Measurements from ENCODE around the gene CORO1A. TPM values are rescaled to one million over a fixed set of nuclear protein-coding genes. Genes with fewer than 3 reads are reported as not detected.

CORO1A gene
- total RNA-seq, 1 experiment from 2014 or later = 11.1 TPM

GRCh38 chr16:30151091-30151490, 32.3 kb upstream of the CORO1A start:
- intact Hi-C loops (cut with micrococcal nuclease; ENCODE audit: unreplicated experiment) = no loop called here
- Mint-ChIP-seq H3K36me3 (ENCODE audit: insufficient read depth, unreplicated experiment) (no peaks in the 10 kb centered on the region), H3K9me3 (ENCODE audit: low read depth, unreplicated experiment) (peaks cover 3% of the 10 kb centered on the region), H3K27ac (ENCODE audit: unreplicated experiment) (no peak overlapping the region), H3K4me3 (ENCODE audit: low read depth, unreplicated experiment) (no peak overlapping the region), H3K27me3 (ENCODE audit: unreplicated experiment) (no peaks in the 10 kb centered on the region), H3K4me1 (ENCODE audit: low read depth, unreplicated experiment) (no peaks in the 10 kb centered on the region)
- BruUV-seq (replicated peaks) = no TSS peak
- CTCF ChIA-PET = interaction anchor here (0.6 kb wide), 1 partner anchor 1776 kb away, joined by 3 read pairs; no protein-coding TSS in a partner anchor
- no peak for DNase-seq
- TF ChIP-seq CTCF (IDR thresholded peaks at IDR 0.05; ENCODE audit: unreplicated experiment) = no peak

GRCh38 chr16:30152517-30152916, 30.9 kb upstream of the CORO1A start:
- no peak for DNase-seq
- Mint-ChIP-seq H3K27me3 (ENCODE audit: unreplicated experiment) (no peaks in the 10 kb centered on the region), H3K36me3 (ENCODE audit: insufficient read depth, unreplicated experiment) (no peaks in the 10 kb centered on the region), H3K27ac (ENCODE audit: unreplicated experiment) (no peak overlapping the region), H3K4me1 (ENCODE audit: low read depth, unreplicated experiment) (no peaks in the 10 kb centered on the region), H3K9me3 (ENCODE audit: low read depth, unreplicated experiment) (peaks cover 3% of the 10 kb centered on the region), H3K4me3 (ENCODE audit: low read depth, unreplicated experiment) (no peak overlapping the region)
- intact Hi-C loops (cut with micrococcal nuclease; ENCODE audit: unreplicated experiment) = no loop called here
- no TSS peak for BruUV-seq (replicated peaks)
- no peak for TF ChIP-seq CTCF (IDR thresholded peaks at IDR 0.05; ENCODE audit: unreplicated experiment)
- CTCF ChIA-PET = no interaction called here

GRCh38 chr16:30155188-30155587, 28.2 kb upstream of the CORO1A start:
- Mint-ChIP-seq H3K9me3 (ENCODE audit: low read depth, unreplicated experiment) (no peaks in the 10 kb centered on the region), H3K27me3 (ENCODE audit: unreplicated experiment) (no peaks in the 10 kb centered on the region), H3K36me3 (ENCODE audit: insufficient read depth, unreplicated experiment) (peaks cover 5% of the 10 kb centered on the region), H3K4me3 (ENCODE audit: low read depth, unreplicated experiment) (no peak overlapping the region), H3K4me1 (ENCODE audit: low read depth, unreplicated experiment) (no peaks in the 10 kb centered on the region), H3K27ac (ENCODE audit: unreplicated experiment) (no peak overlapping the region)
- intact Hi-C loops (cut with micrococcal nuclease; ENCODE audit: unreplicated experiment) = no loop called here
- BruUV-seq (replicated peaks) = no TSS peak
- no peak for DNase-seq
- TF ChIP-seq CTCF (IDR thresholded peaks at IDR 0.05; ENCODE audit: unreplicated experiment) = no peak
- CTCF ChIA-PET = interaction anchor here (0.7 kb wide), 1 partner anchor 115 kb away, joined by 3 read pairs; no protein-coding TSS in a partner anchor

- Mint-ChIP-seq H3K4me3 (ENCODE audit: low read depth, unreplicated experiment) (no peak overlapping the region), H3K9me3 (ENCODE audit: low read depth, unreplicated experiment) (no peaks in the 10 kb centered on the region), H3K36me3 (ENCODE audit: insufficient read depth, unreplicated experiment) (peaks cover 5% of the 10 kb centered on the region), H3K4me1 (ENCODE audit: low read depth, unreplicated experiment) (no peaks in the 10 kb centered on the region), H3K27ac (ENCODE audit: unreplicated experiment) (no peak overlapping the region), H3K27me3 (ENCODE audit: unreplicated experiment) (no peaks in the 10 kb centered on the region)
- no TSS peak for BruUV-seq (replicated peaks)
- intact Hi-C loops (cut with micrococcal nuclease; ENCODE audit: unreplicated experiment) = no loop called here
- no peak for DNase-seq
- CTCF ChIA-PET = interaction anchor here (1.0 kb wide), 1 partner anchor 762 kb away, joined by 3 read pairs; no protein-coding TSS in a partner anchor
- TF ChIP-seq CTCF (IDR thresholded peaks at IDR 0.05; ENCODE audit: unreplicated experiment) = no peak
Observed at GRCh38 chr16:30157214-30157613, 26.2 kb upstream of the CORO1A start.

All from Calu3 (cell line).